Panc1 (cell line): ENCODE measurements around the gene S100A12. TPM values are rescaled to one million over a fixed set of nuclear protein-coding genes. Genes with fewer than 3 reads are reported as not detected.

ENCODE experiments used
- ATAC-seq: fragments of 200-7000 bp; cut with Tn5 transposase; 2 replicates; pipeline ENCODE4 v1.9.1; 2020; ENCODE audit warnings: mild to moderate bottlenecking, moderate library complexity
- BruUV-seq: library from RNA; stranded (reverse); fragments of 400-500 nt; replicated peaks from 2 replicates; lab custom pipeline; 2021; lab: Mats Ljungman, UMichigan
- CTCF ChIA-PET: fragments of 300-600 bp; sonication (Branson Sonifier 250); formaldehyde crosslinking; loops from one replicate; lab custom pipeline; 2022; ENCODE audit warnings: antibody characterized with exemption; lab: Charles Lee
- POLR2A ChIA-PET: fragments of 300-600 bp; sonication (Branson Sonifier 250); formaldehyde crosslinking; loops from one replicate; lab custom pipeline; 2022; ENCODE audit warnings: antibody characterized with exemption; lab: Charles Lee
- DNase-seq: peaks from one replicate; pipeline ENCODE4 v3.0.0-alpha.2; 2010; ENCODE audit warnings: low read depth, low spot score
- H3K27ac ChIP-seq: 2 replicates; pipeline ENCODE4 v1.5.1; 2011; ENCODE audit warnings: mild to moderate bottlenecking, low read length, inconsistent platforms
- H3K27me3 ChIP-seq: fragments of 200-500 bp; sonication (Bioruptor generic); 2 replicates; pipeline ENCODE4 v1.6.0; 2014; ENCODE audit warnings: low read length, inconsistent platforms; ENCODE audit not compliant: control insufficient read depth, insufficient read depth
- H3K36me3 ChIP-seq: fragments of 200-500 bp; sonication (Bioruptor generic); 2 replicates; pipeline ENCODE4 v1.5.1; 2014; ENCODE audit warnings: inconsistent platforms, mild to moderate bottlenecking, low read length, moderate library complexity; ENCODE audit not compliant: control insufficient read depth, insufficient read depth
- H3K4me1 ChIP-seq: 2 replicates; pipeline ENCODE4 v1.5.1; 2011; ENCODE audit warnings: inconsistent platforms, mild to moderate bottlenecking, low read length, moderate library complexity; ENCODE audit not compliant: control insufficient read depth, insufficient read depth
- H3K4me3 ChIP-seq, 2 experiments: 2 replicates each; pipeline ENCODE4 v1.5.1; 2011 to 2012; ENCODE audit warnings: low read depth in 2 of 2, low read length in 2 of 2, mild to moderate bottlenecking in 2 of 2, inconsistent platforms in 1 of 2, moderate library complexity in 1 of 2
- H3K9me3 ChIP-seq: fragments of 200-500 bp; sonication (Bioruptor generic); 2 replicates; pipeline ENCODE4 v1.5.1; 2014; ENCODE audit warnings: low read depth, mild to moderate bottlenecking, inconsistent platforms, low read length, moderate library complexity; ENCODE audit not compliant: control insufficient read depth, insufficient read depth
- CTCF ChIP-seq: fragments of 450-650 bp; IDR thresholded peaks from 2 replicates; pipeline ENCODE4 v1.5.1; 2017; ENCODE audit warnings: mild to moderate bottlenecking
- POLR2AphosphoS5 ChIP-seq: IDR thresholded peaks from 2 replicates; pipeline ENCODE4 v1.6.1; 2012; ENCODE audit warnings: mild to moderate bottlenecking, low read depth, low read length, moderate library complexity
- SIN3A ChIP-seq: IDR thresholded peaks from 2 replicates; pipeline ENCODE4 v1.6.1; 2012; ENCODE audit warnings: low read depth, mild to moderate bottlenecking, low read length, moderate library complexity, borderline replicate concordance; ENCODE audit not compliant: insufficient read depth
- TCF7L2 ChIP-seq: IDR thresholded peaks from 2 replicates; pipeline ENCODE4 v1.6.1; 2011; ENCODE audit warnings: mild to moderate bottlenecking, low read depth, low read length, inconsistent platforms
- in situ Hi-C: cut with HindIII; loops from 2 replicates; pipeline ENCODE4 v1.10.0; 2016; ENCODE audit warnings: low sequenced_read_pairs, low pct_unique_long_range_greater_than_20kb
- intact Hi-C: fragments of 100-400 bp; cut with micrococcal nuclease; formaldehyde crosslinking; loops from one replicate; pipeline ENCODE4 v1.10.0; 2022; ENCODE audit not compliant: unreplicated experiment
- total RNA-seq: library from RNA; stranded (reverse); gene quantifications from one replicate; pipeline ENCODE4 v1.2.1, GENCODE V29; 2021; ENCODE audit not compliant: unreplicated experiment
- TF ChIP-seq, protein P1 (sequence below), 2 experiments: IDR thresholded peaks; 2 replicates each; pipeline ENCODE4 v1.6.1; 2011 to 2012; ENCODE audit warnings: low read depth in 2 of 2, control low read depth in 1 of 2, low read length in 1 of 2, mild to moderate bottlenecking in 1 of 2, moderate library complexity in 1 of 2; ENCODE audit not compliant: insufficient read depth in 1 of 2

Gene S100A12
- total RNA-seq, 1 experiment from 2014 or later, result not detected

- DNase-seq, result peak; percentile 8
- no peak overlapping the region for H3K4me3 ChIP-seq
- no peak for TF ChIP-seq POLR2AphosphoS5
- peak; percentile 84 for TF ChIP-seq CTCF
- TF ChIP-seq, protein P1, sequence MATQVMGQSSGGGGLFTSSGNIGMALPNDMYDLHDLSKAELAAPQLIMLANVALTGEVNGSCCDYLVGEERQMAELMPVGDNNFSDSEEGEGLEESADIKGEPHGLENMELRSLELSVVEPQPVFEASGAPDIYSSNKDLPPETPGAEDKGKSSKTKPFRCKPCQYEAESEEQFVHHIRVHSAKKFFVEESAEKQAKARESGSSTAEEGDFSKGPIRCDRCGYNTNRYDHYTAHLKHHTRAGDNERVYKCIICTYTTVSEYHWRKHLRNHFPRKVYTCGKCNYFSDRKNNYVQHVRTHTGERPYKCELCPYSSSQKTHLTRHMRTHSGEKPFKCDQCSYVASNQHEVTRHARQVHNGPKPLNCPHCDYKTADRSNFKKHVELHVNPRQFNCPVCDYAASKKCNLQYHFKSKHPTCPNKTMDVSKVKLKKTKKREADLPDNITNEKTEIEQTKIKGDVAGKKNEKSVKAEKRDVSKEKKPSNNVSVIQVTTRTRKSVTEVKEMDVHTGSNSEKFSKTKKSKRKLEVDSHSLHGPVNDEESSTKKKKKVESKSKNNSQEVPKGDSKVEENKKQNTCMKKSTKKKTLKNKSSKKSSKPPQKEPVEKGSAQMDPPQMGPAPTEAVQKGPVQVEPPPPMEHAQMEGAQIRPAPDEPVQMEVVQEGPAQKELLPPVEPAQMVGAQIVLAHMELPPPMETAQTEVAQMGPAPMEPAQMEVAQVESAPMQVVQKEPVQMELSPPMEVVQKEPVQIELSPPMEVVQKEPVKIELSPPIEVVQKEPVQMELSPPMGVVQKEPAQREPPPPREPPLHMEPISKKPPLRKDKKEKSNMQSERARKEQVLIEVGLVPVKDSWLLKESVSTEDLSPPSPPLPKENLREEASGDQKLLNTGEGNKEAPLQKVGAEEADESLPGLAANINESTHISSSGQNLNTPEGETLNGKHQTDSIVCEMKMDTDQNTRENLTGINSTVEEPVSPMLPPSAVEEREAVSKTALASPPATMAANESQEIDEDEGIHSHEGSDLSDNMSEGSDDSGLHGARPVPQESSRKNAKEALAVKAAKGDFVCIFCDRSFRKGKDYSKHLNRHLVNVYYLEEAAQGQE (IDR thresholded peaks at IDR 0.05; ENCODE audit: insufficient read depth in 1 of 2, low read depth in 2 of 2, low read length in 1 of 2), result no peak
- TF ChIP-seq TCF7L2, result no peak
- no peak for TF ChIP-seq SIN3A
- in situ Hi-C loops, result no loop called here
- CTCF ChIA-PET, result interaction anchor here (0.7 kb wide), 1 partner anchor 91 kb away, joined by 3 read pairs; no protein-coding TSS in a partner anchor
- H3K36me3 ChIP-seq, result no peaks in the 10 kb centered on the region
- intact Hi-C loops, result loop anchor here (10.0 kb wide), 1 partner anchor 90 kb away; no protein-coding TSS in a partner anchor
- H3K9me3 ChIP-seq, result no peaks in the 10 kb centered on the region
- H3K4me1 ChIP-seq, result no peaks in the 10 kb centered on the region
- POLR2A ChIA-PET, result no interaction called here
- peak; percentile 74; the same call in 1 of the 2 replicates for ATAC-seq
- no TSS peak for BruUV-seq
- peaks cover 20% of the 10 kb centered on the region for H3K27me3 ChIP-seq
- no peak overlapping the region for H3K27ac ChIP-seq
These were observed 29.3 kb upstream of the S100A12 start for GRCh38 chr1:153404768-153405167.

DNA sequence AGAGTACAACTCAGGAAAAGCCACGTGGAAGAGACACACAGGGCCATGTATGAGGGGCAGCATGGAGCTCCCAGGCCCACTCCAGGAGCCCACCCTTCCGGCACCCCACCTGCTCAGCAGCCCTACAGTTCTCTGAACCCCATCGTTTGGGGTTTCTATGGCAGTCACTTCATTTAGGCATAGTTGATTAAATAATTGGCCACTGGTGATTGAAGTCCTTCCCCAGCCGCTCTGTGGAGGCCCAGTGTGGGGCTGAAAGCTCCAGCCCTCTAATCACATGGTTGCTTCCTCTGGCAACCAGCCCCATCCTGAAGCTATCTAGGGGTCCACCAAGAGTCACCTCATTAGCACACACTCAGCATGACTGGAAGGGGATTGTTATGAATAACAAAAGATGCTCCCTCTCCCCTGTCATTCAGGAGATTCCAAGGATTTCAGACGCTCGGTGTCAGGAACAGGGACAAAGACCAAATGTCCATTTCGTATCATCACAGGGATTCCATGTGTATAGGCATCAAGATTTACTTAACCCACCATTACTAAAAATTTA is 28.7 kb upstream of the S100A12 start:
- no TSS peak for BruUV-seq
- Histone ChIP-seq H3K27me3 (peaks cover 20% of the 10 kb centered on the region), H3K4me3 (no peak overlapping the region), H3K36me3 (no peaks in the 10 kb centered on the region), H3K9me3 (no peaks in the 10 kb centered on the region), H3K4me1 (no peaks in the 10 kb centered on the region), H3K27ac (no peak overlapping the region)
- in situ Hi-C loops (no loop called here), intact Hi-C loops (loop anchor here (10.0 kb wide), 1 partner anchor 91 kb away; no protein-coding TSS in a partner anchor)
- ChIA-PET POLR2A (no interaction called here), CTCF (interaction anchor here (0.7 kb wide), 1 partner anchor 91 kb away, joined by 3 read pairs; no protein-coding TSS in a partner anchor)
- ATAC-seq, result no peak
- TF ChIP-seq CTCF (no peak), TCF7L2 (no peak), POLR2AphosphoS5 (no peak), SIN3A (no peak)
- TF ChIP-seq, protein P1 (IDR thresholded peaks at IDR 0.05; ENCODE audit: insufficient read depth in 1 of 2, low read depth in 2 of 2, low read length in 1 of 2), result no peak
- no peak for DNase-seq
